C4-2B (cell line): ENCODE results near the gene PLD4.
"Not testable (repeated sequence)": the region's sequence is repeated elsewhere in the genome, so short reads cannot be mapped to it uniquely, and the experiment has no call there.

Source experiments
- H3K27ac ChIP-seq: fragments of 450-650 bp; 2 replicates; pipeline ENCODE4 v1.5.1; 2017
- CTCF ChIP-seq: fragments of 450-650 bp; conservative IDR thresholded peaks from 2 replicates; pipeline ENCODE4 v1.5.1; 2017; ENCODE audit warnings: mild to moderate bottlenecking
- ZFX ChIP-seq: fragments of 450-650 bp; IDR thresholded peaks from 2 replicates; pipeline ENCODE4 v1.6.1; 2017

PLD4 gene

DNA sequence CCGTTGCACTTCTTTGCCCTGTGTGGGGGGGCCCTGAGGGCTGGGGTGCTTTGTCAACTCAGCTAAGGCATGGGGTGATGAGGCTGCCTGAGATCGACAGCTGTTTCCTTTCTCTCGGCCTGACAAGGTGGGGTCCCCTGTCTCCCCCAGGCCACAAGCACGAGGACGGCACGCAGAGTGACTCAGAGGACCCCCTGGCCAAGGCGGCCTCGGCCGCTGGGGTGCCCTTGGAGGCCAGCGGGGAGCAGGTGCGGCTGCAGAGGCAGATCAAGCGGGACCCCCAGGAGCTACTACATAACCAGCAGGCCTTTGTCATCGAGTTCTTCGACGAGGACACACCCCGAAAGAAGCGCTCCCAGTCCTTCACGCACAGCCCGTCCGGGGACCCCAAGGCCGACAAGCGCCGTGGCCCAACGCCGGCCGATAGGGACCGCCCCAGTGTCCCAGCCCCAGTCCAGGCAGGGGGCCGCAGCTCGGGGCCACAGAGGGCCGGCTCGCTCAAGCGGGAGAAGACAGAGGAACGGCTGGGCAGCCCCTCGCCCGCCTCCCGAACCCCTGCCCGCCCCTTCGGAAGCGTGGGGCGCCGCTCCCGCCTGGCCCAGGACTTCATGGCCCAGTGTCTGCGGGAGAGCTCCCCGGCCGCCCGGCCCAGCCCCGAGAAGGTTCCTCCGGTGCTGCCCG is 40.9 kb upstream of the PLD4 start:
- TF ChIP-seq ZFX (no peak), CTCF (no peak)
- H3K27ac ChIP-seq: no peak overlapping the region

GRCh38 chr14:104884381-104884780 is 40.3 kb upstream of the PLD4 start:
- H3K27ac ChIP-seq: not testable (repeated sequence)

- no peak overlapping the region for H3K27ac ChIP-seq
- TF ChIP-seq ZFX (no peak), CTCF (no peak)
Measured at GRCh38 chr14:104885031-104885972, 39.4 kb upstream of the PLD4 start.

- TF ChIP-seq CTCF: no peak
- no peak for TF ChIP-seq ZFX
- no peak overlapping the region for H3K27ac ChIP-seq
Measured at GRCh38 chr14:104885973-104886689, 38.5 kb upstream of the PLD4 start.

DNA sequence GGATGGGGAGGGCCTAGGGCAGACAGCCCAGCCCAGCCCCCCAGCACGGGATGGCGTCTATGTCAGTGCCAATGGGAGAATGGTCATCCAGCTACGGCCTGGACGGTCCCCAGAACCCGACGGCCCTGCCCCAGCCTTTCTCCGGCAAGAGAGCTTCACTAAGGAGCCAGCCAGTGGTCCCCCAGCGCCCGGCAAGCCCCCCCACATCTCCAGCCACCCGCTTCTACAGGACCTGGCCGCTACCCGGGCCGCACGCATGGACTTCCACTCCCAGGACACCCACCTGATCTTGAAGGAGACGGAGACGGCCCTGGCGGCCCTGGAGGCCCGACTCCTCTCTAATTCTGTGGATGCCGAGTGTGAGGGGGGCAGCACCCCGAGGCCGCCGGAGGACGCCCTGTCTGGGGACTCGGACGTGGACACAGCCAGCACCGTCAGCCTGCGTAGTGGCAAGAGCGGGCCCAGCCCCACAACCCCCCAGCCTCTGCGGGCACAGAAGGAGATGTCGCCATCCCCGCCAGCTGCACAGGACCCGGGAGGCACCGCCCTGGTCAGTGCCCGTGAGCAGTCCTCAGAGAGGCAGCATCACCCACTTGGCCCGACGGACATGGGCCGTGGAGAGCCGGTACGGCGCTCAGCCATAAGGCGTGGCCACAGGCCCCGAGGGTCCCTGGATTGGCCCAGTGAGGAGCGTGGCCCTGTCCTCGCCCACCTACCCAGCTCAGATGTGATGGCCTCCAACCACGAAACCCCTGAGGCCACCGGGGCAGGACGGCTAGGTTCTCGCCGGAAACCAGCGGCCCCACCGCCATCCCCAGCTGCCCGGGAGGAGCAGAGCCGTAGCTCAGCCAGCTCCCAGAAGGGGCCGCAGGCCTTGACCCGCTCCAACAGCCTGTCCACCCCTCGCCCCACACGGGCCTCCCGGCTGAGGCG is 37.7 kb upstream of the PLD4 start:
- no peak overlapping the region for H3K27ac ChIP-seq
- TF ChIP-seq CTCF (no peak), ZFX (no peak)

GRCh38 chr14:104887623-104888488 is 36.8 kb upstream of the PLD4 start:
- TF ChIP-seq ZFX: no peak
- no peak for TF ChIP-seq CTCF
- no peak overlapping the region for H3K27ac ChIP-seq
